Skeletal muscle cell (primary cell): Measurements from ENCODE around the gene RNASE9.
"Not testable (repeated sequence)": the region's sequence is repeated elsewhere in the genome, so short reads cannot be mapped to it uniquely, and the experiment has no call there.

Experiments
- DNase-seq: peaks from one replicate; pipeline ENCODE4 v3.0.0-alpha.2; 2010; ENCODE audit warnings: low read depth
- H3K4me3 ChIP-seq: 2 replicates; pipeline ENCODE4 v1.5.1; 2011; ENCODE audit warnings: low read depth, mild to moderate bottlenecking, control low read depth, low read length, moderate library complexity

The RNASE9 gene

GRCh38 chr14:20530771-20531571, 29.9 kb downstream of the RNASE9 start:
- no peak overlapping the region for H3K4me3 ChIP-seq
- peak; percentile 29 for DNase-seq

DNA sequence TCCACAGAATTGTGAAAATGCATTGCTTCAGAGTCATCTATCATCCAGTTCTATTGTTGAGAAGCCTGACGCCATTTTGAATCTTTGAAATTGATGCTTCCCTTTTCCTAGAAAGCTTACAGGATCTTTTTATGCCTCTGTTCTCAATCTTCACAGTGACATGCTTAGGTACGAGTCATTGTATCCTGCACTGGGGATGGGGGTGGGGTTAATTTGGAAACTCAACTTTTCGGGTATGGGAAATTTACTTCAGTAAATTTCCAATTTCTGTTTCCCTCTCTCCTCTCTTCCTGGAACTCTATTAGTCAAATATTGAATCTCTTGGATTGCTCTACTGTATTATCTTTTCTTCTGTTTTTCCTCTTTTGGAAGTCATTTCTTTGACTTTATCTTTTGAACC, 31.0 kb downstream of the RNASE9 start:
- no peak for DNase-seq
- no peak overlapping the region for H3K4me3 ChIP-seq

DNA sequence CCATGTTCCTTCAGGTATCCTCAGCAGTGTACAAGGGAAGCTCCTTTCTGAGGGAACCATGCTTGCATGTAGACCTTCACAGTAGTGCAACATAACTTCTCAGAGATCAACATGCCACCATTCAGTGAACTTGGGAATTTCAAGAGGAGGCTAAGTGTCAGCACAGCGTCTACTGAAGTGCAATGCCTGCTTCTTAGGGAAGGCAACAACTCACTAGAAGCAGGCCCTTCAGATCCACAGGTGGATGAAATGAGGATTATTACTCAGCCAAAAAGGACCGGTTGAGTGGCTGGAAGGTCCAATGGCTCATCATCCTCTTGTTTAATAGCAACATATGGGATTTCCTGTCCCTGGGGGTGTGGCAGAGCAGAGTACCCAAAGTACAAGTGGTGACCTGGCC, 36.8 kb downstream of the RNASE9 start:
- DNase-seq, result no peak
- no peak overlapping the region for H3K4me3 ChIP-seq

GRCh38 chr14:20522332-20522731, 38.5 kb downstream of the RNASE9 start:
- DNase-seq, result no peak
- H3K4me3 ChIP-seq, result no peak overlapping the region

DNA sequence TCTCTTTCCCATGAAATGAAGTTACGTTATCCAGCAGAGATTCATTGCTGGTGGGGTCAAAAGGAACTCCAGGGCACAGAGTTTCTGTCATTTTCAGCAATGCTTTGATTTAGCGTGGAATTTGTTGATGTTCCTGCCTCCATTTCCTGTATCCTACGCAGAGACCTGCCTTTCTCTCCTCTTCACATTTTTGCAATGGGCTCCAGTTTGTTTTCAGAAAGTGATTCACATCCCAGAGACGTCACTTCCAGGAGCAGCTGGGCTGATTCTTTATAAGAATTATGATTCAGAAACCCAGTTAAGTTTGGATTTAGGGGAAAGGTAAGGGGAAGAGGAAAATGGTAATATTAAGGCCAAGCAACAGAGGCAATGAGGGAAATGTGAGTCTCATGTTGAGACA, 43.9 kb downstream of the RNASE9 start:
- H3K4me3 ChIP-seq, result no peak overlapping the region
- peak; percentile 45 for DNase-seq

GRCh38 chr14:20515846-20516245, 45.0 kb downstream of the RNASE9 start:
- no peak for DNase-seq
- H3K4me3 ChIP-seq, result no peak overlapping the region

DNA sequence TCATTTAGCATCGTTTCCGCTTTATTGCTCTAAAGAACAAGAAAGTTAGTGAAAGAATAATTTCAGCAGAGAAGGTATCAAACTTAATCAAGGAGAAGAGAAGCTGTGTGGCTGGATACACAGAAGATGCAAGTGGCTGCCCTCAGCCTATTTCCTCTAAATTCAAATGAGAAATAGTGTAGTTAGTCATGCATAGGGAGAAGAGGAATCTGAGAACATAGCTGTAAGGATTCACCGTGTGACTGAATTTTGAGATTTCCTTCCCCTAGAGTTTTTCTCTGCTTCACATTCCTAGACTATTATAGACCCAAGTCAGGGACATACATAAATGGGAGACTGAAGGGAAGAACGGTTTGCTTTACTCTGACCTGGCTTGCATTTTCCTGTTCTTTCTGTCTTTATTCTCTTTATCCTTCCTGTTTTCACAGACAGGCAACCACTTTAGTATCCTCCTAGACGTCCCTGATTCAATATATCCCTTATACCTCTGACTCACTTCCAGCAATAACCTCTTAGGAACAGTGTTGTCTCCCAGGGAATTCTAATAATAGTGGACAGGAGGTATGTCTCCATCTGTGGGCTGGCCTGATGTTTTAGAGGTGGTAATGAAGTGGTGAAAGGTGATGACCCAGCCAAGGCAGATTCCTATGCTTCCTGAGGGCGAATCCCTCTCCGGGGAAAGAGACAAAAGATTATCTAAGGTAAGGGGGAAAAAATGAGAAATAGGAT, 48.5 kb downstream of the RNASE9 start:
- no peak for DNase-seq

GRCh38 chr14:20508367-20508766, 52.5 kb downstream of the RNASE9 start:
- no peak for DNase-seq
- H3K4me3 ChIP-seq, result no peak overlapping the region

More for the DNA sequence above, 48.5 kb downstream of the RNASE9 start:
- no peak overlapping the region for H3K4me3 ChIP-seq

DNA sequence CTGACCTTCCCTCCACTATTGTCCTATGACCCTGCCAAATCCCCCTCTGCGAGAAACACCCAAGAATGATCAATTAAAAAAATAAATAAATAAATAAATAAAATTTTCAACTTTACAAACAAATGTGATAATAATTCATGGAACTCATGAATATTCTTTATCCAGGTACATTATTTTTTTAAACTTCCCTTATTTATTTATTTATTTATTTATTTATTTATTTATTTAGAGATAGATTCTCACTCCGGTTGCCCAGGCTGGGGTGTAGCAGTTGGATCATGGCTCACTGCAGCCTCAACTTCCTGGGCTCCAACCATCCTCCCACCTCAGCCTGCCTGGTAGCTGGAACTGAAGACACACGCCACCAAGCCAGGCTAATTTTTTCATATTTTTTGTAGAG, 53.3 kb downstream of the RNASE9 start:
- H3K4me3 ChIP-seq, DNase-seq: not testable (repeated sequence)

DNA sequence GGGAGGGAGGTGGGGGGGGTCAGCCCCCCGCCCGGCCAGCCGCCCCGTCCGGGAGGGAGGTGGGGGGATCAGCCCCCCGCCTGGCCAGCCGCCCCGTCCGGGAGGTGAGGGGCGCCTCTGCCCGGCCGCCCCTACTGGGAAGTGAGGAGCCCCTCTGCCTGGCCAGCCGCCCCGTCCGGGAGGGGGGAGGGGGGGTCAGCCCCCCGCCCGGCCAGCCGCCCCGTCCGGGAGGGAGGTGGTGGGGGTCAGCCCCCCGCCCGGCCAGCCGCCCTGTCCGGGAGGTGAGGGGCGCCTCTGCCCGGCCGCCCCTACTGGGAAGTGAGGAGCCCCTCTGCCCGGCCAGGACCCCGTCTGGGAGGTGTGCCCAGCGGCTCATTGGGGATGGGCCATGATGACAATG, 54.1 kb downstream of the RNASE9 start:
- not testable (repeated sequence) for H3K4me3 ChIP-seq, DNase-seq

- H3K4me3 ChIP-seq, result not testable (repeated sequence)
Measured at GRCh38 chr14:20506276-20506675, 54.6 kb downstream of the RNASE9 start.

More at GRCh38 chr14:20506276-20506675, 54.6 kb downstream of the RNASE9 start:
- not testable (repeated sequence) for DNase-seq
